ENCODE results near the gene CD151. TPM values are rescaled to one million over a fixed set of nuclear protein-coding genes. Genes with fewer than 3 reads are reported as not detected.

CD151 gene
- total RNA-seq, 1 experiment from 2014 or later = 482 TPM

DNA sequence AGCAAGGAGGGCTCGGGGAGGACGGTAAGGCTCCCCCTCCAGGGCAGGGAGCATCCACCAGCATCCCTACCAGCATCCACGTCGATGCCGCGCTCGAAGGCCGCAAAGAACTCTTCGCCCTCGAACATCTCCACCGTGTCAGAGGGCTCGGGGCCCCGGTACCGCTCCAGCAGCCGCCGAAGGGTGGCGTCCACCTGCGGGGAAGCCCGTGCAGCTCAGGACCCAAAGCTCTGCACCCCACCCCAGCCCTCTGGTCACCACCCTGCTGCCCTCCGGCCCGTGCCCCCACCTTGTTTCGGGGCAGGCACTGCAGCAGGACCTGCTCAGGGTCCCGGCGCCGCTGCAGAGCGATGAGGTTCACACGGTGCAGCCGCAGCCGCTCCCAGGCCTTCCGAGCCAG is 32.3 kb upstream of the CD151 start:
- no peaks in the 10 kb centered on the region for H3K9me3 Mint-ChIP-seq (ENCODE audit: low read depth, unreplicated experiment)
- peaks cover 70% of the 10 kb centered on the region for H3K36me3 Mint-ChIP-seq (ENCODE audit: insufficient read depth, unreplicated experiment)
- peaks cover 8% of the 10 kb centered on the region for H3K4me1 Mint-ChIP-seq (ENCODE audit: low read depth, unreplicated experiment)
- no peak overlapping the region for H3K27ac Mint-ChIP-seq (ENCODE audit: unreplicated experiment)
- CTCF ChIA-PET = no interaction called here
- BruUV-seq (replicated peaks) = no TSS peak
- DNase-seq = no peak
- TF ChIP-seq, protein P1, sequence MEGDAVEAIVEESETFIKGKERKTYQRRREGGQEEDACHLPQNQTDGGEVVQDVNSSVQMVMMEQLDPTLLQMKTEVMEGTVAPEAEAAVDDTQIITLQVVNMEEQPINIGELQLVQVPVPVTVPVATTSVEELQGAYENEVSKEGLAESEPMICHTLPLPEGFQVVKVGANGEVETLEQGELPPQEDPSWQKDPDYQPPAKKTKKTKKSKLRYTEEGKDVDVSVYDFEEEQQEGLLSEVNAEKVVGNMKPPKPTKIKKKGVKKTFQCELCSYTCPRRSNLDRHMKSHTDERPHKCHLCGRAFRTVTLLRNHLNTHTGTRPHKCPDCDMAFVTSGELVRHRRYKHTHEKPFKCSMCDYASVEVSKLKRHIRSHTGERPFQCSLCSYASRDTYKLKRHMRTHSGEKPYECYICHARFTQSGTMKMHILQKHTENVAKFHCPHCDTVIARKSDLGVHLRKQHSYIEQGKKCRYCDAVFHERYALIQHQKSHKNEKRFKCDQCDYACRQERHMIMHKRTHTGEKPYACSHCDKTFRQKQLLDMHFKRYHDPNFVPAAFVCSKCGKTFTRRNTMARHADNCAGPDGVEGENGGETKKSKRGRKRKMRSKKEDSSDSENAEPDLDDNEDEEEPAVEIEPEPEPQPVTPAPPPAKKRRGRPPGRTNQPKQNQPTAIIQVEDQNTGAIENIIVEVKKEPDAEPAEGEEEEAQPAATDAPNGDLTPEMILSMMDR (IDR thresholded peaks at IDR 0.05; ENCODE audit: unreplicated experiment) = no peak
- H3K27me3 Mint-ChIP-seq (ENCODE audit: unreplicated experiment) = no peaks in the 10 kb centered on the region
- H3K4me3 Mint-ChIP-seq (ENCODE audit: low read depth, unreplicated experiment) = no peak overlapping the region
- intact Hi-C loops (cut with micrococcal nuclease; ENCODE audit: unreplicated experiment) = no loop called here

DNA sequence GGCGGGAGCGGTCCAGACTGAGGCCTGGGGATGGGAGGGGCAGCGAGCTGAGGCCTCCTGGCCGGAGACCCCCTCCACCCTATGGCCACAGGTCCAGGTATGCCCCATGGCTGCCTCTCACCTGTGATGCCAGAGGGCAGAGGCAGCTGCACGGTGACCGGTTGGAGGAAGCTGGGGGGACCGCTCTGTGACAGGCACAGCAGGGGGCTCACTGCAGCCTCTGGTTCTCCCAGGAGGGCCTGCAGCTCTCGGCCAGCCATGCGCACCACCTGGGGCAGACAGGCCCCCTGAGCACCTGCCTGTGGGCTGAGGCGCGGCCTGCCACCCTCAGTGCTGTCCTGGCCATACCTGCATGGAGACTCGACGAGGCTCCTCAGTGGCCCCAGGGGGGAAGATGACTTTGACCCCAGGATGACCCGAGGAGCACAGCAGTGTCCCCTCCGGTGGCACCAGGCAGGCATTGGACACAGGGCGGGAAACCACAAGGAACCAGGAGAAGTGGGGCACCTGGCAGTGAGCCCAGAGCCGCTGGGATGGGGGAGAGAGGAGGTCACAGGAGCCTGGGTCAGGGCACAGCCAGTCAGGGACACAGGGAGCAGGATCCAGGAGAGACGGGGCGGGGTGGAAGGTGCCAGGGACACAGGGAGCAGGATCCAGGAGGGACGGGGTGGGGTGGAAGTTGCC is 31.5 kb upstream of the CD151 start:
- peaks cover 70% of the 10 kb centered on the region for H3K36me3 Mint-ChIP-seq (ENCODE audit: insufficient read depth, unreplicated experiment)
- no peaks in the 10 kb centered on the region for H3K27me3 Mint-ChIP-seq (ENCODE audit: unreplicated experiment)
- peaks cover 8% of the 10 kb centered on the region for H3K4me1 Mint-ChIP-seq (ENCODE audit: low read depth, unreplicated experiment)
- H3K4me3 Mint-ChIP-seq (ENCODE audit: low read depth, unreplicated experiment) = no peak overlapping the region
- DNase-seq = no peak
- intact Hi-C loops (cut with micrococcal nuclease; ENCODE audit: unreplicated experiment) = no loop called here
- TF ChIP-seq, protein P1 (IDR thresholded peaks at IDR 0.05; ENCODE audit: unreplicated experiment) = no peak
- no peaks in the 10 kb centered on the region for H3K9me3 Mint-ChIP-seq (ENCODE audit: low read depth, unreplicated experiment)
- no TSS peak for BruUV-seq (replicated peaks)
- H3K27ac Mint-ChIP-seq (ENCODE audit: unreplicated experiment) = peak overlapping the region; percentile 44
- CTCF ChIA-PET = no interaction called here

DNA sequence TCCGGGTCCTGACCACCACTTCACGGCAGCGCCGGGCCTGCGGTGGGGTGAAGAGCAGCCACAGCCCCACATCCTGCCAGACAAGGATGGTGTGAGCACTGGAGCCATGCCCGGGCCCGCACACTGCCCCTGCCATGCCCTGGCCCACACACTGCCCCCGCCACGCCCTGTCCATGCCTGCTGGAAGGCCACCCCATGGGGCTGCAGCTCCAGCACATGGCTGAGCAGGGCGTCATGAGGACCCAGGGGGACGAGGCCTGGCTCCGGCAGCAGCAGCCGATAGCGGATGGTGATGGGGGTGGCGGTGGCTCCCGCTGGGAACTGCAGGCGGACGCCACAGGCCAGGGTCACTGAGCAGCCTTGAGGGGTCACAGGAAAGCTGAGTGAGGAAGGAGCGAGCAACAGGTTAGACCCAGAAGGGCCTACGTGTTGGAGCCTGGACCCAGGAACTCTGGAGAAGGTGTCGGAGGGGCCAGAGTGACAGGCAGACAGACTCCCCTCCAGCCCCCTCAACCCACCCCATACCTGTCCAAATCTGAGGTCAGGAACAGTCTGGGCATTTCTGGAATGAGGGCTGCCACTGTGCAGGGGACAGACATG is 30.6 kb upstream of the CD151 start:
- Mint-ChIP-seq H3K27ac (ENCODE audit: unreplicated experiment) (no peak overlapping the region), H3K4me1 (ENCODE audit: low read depth, unreplicated experiment) (peaks cover 8% of the 10 kb centered on the region), H3K36me3 (ENCODE audit: insufficient read depth, unreplicated experiment) (peaks cover 69% of the 10 kb centered on the region), H3K27me3 (ENCODE audit: unreplicated experiment) (no peaks in the 10 kb centered on the region), H3K4me3 (ENCODE audit: low read depth, unreplicated experiment) (no peak overlapping the region), H3K9me3 (ENCODE audit: low read depth, unreplicated experiment) (no peaks in the 10 kb centered on the region)
- intact Hi-C loops (cut with micrococcal nuclease; ENCODE audit: unreplicated experiment) = no loop called here
- no peak for DNase-seq
- CTCF ChIA-PET = no interaction called here
- BruUV-seq (replicated peaks) = no TSS peak
- TF ChIP-seq, protein P1 (IDR thresholded peaks at IDR 0.05; ENCODE audit: unreplicated experiment) = no peak

DNA sequence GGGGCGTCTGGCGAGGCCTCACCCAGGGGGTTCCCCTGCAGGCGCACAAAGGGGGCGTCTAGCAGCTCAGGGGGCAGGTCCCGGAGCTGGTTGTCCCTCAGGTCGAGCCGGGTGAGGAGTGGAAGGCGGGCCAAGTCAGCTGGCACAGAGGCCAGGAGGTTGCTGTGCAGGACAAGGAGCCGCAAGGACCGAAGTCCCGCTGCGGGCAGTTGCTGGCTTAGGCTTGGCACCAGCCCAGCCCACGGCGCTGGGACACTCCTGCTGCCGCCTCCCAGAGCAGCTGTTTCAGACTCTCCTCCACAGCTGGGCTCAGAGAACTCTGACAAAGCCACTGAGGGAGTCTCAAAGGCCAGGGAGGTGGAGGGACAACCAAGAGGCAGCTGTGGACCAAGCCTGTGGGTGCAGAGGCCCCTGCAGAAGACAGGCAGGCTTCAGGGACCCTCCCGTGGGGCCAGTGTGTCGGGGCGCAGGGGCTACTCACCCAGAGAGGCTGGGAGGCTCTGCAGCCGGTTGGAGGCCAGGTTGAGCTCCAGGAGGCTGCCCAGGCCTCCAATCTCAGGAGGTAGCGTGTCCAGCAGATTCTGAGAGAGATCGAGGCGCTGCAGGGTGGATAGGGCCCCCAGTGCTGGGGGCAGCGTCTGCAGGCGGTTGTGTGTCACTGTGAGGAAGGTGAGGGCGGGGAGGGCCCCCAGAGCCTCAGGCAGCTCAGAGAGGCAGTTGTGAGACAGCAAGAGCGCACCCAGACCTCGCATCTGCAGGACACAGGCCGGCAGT is 29.9 kb upstream of the CD151 start:
- no peak for DNase-seq
- intact Hi-C loops (cut with micrococcal nuclease; ENCODE audit: unreplicated experiment) = no loop called here
- no peaks in the 10 kb centered on the region for H3K27me3 Mint-ChIP-seq (ENCODE audit: unreplicated experiment)
- H3K4me1 Mint-ChIP-seq (ENCODE audit: low read depth, unreplicated experiment) = peaks cover 14% of the 10 kb centered on the region
- H3K9me3 Mint-ChIP-seq (ENCODE audit: low read depth, unreplicated experiment) = no peaks in the 10 kb centered on the region
- TF ChIP-seq, protein P1 (IDR thresholded peaks at IDR 0.05; ENCODE audit: unreplicated experiment) = no peak
- CTCF ChIA-PET = no interaction called here
- no TSS peak for BruUV-seq (replicated peaks)
- H3K36me3 Mint-ChIP-seq (ENCODE audit: insufficient read depth, unreplicated experiment) = peaks cover 65% of the 10 kb centered on the region
- H3K27ac Mint-ChIP-seq (ENCODE audit: unreplicated experiment) = no peak overlapping the region
- no peak overlapping the region for H3K4me3 Mint-ChIP-seq (ENCODE audit: low read depth, unreplicated experiment)
